ENCODE measurements around the gene HORMAD2. TPM values are rescaled to one million over a fixed set of nuclear protein-coding genes. Genes with fewer than 3 reads are reported as not detected.

Gene HORMAD2
- total RNA-seq, 1 donor from 2014 or later, result not detected

DNA sequence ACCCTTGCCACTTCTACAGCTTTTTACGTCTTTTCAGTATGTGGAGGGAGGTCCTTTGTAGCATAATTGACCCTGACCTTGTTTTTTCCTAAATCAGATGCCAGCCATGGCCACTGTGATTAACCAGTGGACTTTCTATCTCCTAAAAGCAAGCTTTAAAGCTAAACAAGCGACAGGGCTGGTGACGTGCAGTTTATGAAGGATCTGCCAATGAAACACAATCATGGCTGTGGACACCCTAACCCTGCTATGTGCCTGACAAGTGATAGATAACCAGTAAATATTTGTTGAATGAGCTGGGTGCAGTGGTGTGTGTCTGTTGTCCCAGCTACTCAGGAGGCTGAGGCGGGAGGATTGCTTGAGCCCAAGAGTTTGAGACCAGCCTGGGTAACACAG lies 102.1 kb downstream of the HORMAD2 start:
- H3K4me3 ChIP-seq, result no peak overlapping the region
- H3K9me3 ChIP-seq, result no peaks in the 10 kb centered on the region
- TF ChIP-seq, protein P1, sequence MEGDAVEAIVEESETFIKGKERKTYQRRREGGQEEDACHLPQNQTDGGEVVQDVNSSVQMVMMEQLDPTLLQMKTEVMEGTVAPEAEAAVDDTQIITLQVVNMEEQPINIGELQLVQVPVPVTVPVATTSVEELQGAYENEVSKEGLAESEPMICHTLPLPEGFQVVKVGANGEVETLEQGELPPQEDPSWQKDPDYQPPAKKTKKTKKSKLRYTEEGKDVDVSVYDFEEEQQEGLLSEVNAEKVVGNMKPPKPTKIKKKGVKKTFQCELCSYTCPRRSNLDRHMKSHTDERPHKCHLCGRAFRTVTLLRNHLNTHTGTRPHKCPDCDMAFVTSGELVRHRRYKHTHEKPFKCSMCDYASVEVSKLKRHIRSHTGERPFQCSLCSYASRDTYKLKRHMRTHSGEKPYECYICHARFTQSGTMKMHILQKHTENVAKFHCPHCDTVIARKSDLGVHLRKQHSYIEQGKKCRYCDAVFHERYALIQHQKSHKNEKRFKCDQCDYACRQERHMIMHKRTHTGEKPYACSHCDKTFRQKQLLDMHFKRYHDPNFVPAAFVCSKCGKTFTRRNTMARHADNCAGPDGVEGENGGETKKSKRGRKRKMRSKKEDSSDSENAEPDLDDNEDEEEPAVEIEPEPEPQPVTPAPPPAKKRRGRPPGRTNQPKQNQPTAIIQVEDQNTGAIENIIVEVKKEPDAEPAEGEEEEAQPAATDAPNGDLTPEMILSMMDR (IDR thresholded peaks at IDR 0.05), result no peak
- no peaks in the 10 kb centered on the region for H3K4me1 ChIP-seq
- no peaks in the 10 kb centered on the region for H3K36me3 ChIP-seq
- no peak for DNase-seq
- no peak overlapping the region for H3K27ac ChIP-seq
- no peaks in the 10 kb centered on the region for H3K27me3 ChIP-seq
- intact Hi-C loops (cut with DNase I), result no loop called here
- ATAC-seq, result no peak

DNA sequence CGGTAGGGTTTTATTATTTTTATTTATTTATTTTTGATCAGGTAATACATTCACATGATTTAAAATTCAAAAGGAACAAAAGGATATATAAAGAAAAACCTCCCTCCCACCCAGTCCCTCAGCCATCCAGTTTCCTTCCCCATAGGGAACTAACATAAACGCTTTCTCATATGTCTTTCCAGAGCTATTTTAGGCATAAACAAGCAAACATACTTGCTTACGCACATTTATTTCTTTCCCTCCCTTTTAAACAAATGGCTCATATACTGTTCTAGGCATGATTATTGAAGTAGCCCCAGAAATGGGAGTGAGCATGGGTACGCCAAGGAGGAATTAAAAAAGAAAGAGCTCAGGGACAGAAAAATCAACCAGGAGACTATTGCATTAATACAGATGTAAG lies 102.6 kb downstream of the HORMAD2 start:
- TF ChIP-seq, protein P1 (IDR thresholded peaks at IDR 0.05), result no peak
- intact Hi-C loops (cut with DNase I), result no loop called here
- DNase-seq (no peak), ATAC-seq (no peak)
- Histone ChIP-seq H3K4me1 (peaks cover under 1% of the 10 kb centered on the region), H3K27ac (no peak overlapping the region), H3K4me3 (no peak overlapping the region), H3K36me3 (no peaks in the 10 kb centered on the region), H3K27me3 (no peaks in the 10 kb centered on the region), H3K9me3 (no peaks in the 10 kb centered on the region)

DNA sequence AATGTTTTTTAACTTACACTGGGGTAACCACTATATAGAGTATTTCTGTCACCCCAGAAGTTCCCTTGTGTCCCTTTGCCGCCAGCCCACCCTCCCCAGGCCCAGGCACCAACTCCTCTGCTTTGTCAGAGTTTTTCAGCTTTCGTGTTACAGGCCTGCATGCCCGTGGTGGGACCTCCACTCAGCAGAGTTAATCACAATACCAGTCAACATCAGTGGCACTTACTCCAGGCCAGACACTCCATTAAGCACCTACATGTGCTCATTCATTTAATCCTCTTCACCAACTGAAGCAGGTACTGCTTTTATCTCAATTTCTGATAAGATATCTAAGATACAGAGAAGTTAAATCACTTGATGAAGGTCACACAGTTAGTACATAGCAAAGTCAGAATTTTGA lies 103.0 kb downstream of the HORMAD2 start:
- TF ChIP-seq, protein P1 (IDR thresholded peaks at IDR 0.05), result no peak
- peaks cover 5% of the 10 kb centered on the region for H3K4me1 ChIP-seq
- no peaks in the 10 kb centered on the region for H3K27me3 ChIP-seq
- no peak overlapping the region for H3K4me3 ChIP-seq
- H3K27ac ChIP-seq, result no peak overlapping the region
- no peaks in the 10 kb centered on the region for H3K9me3 ChIP-seq
- ATAC-seq (no peak), DNase-seq (no peak)
- intact Hi-C loops (cut with DNase I), result no loop called here
- H3K36me3 ChIP-seq, result no peaks in the 10 kb centered on the region

DNA sequence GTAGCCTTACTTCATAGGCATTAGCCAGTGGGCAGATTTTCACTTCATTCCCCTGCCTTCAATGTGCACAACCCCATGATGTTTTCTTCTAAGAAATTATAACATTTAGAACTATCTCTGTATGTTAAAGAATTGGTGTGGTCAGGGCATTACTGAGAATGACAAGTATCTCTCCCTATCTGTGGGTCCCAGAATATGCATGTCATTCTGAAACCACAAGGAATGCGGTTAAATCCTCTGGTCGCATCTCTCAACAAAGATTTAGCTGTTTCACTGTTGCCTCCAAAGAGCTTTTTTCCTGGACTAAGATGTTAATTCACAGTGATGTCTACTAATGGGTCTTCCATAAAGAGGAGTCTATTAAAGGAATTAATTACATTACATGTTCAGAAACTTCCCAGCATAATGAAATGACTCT lies 103.6 kb downstream of the HORMAD2 start:
- no peaks in the 10 kb centered on the region for H3K27me3 ChIP-seq
- H3K4me3 ChIP-seq, result no peak overlapping the region
- TF ChIP-seq, protein P1 (IDR thresholded peaks at IDR 0.05), result no peak
- intact Hi-C loops (cut with DNase I), result no loop called here
- no peaks in the 10 kb centered on the region for H3K36me3 ChIP-seq
- DNase-seq (no peak), ATAC-seq (no peak)
- no peak overlapping the region for H3K27ac ChIP-seq
- no peaks in the 10 kb centered on the region for H3K9me3 ChIP-seq
- peaks cover 6% of the 10 kb centered on the region for H3K4me1 ChIP-seq

DNA sequence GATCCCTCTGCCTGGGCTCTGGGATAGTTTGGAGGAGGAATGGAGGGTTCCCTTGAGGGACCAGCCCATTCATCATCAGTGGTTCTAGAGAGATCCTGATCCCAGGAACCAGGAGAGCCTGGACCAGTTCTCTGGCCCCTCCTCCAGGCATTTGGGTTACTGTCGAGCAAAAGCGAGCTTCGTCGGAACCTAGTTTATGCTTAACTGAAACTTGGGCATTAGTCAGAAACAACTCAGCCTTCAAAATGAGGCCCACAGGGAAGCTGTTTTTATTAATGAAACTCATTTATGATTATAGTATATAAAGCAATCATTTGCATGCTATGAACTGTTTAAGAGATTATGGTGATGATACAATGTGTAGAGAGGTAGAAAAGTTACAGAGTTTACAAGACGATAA lies 104.9 kb downstream of the HORMAD2 start:
- Histone ChIP-seq H3K27me3 (no peaks in the 10 kb centered on the region), H3K4me1 (peaks cover 6% of the 10 kb centered on the region), H3K36me3 (no peaks in the 10 kb centered on the region), H3K4me3 (no peak overlapping the region), H3K9me3 (no peaks in the 10 kb centered on the region), H3K27ac (no peak overlapping the region)
- DNase-seq (no peak), ATAC-seq (no peak)
- intact Hi-C loops (cut with DNase I), result no loop called here
- TF ChIP-seq, protein P1 (IDR thresholded peaks at IDR 0.05), result no peak

DNA sequence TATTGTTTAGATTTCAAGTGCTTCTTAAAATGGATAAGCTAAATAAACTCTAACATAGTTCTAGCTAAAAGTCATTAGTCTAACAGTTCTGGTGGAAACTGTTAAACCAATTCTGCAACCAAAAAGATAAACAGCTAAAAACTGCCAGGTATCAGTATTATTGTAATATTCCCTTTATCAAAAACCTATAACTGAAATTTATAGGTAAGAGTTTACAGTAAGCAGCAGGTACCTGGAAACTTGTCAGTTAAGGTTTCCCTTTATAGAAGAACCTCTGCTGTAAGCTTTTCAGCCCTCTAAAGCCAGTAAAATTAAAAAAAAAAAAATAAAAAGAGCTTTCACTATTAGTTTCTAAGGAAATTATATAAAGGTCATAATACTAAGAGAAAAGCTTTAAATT lies 105.3 kb downstream of the HORMAD2 start:
- intact Hi-C loops (cut with DNase I), result no loop called here
- Histone ChIP-seq H3K9me3 (no peaks in the 10 kb centered on the region), H3K4me3 (no peak overlapping the region), H3K27me3 (no peaks in the 10 kb centered on the region), H3K36me3 (no peaks in the 10 kb centered on the region), H3K27ac (no peak overlapping the region), H3K4me1 (peaks cover 6% of the 10 kb centered on the region)
- ATAC-seq (no peak), DNase-seq (no peak)
- TF ChIP-seq, protein P1 (IDR thresholded peaks at IDR 0.05), result no peak

All from upper lobe of right lung (tissue), 1 donor.